Stomach smooth muscle (tissue), 2 donors: Measurements from ENCODE around the gene GHRH.

Experiments used
- H3K27ac ChIP-seq: one replicate; pipeline ENCODE4 v1.7.0; 2013; ENCODE audit warnings: mild to moderate bottlenecking, low read length, inconsistent platforms
- H3K27me3 ChIP-seq, 2 donors: one replicate each; pipeline ENCODE4 v1.7.0; 2013; ENCODE audit warnings: low read length in 2 of 2; ENCODE audit not compliant: insufficient read depth in 2 of 2, control insufficient read depth in 1 of 2
- H3K36me3 ChIP-seq, 2 donors: one replicate each; pipeline ENCODE4 v1.7.0; 2013; ENCODE audit warnings: low read length in 2 of 2; ENCODE audit not compliant: control insufficient read depth in 2 of 2, insufficient read depth in 2 of 2
- H3K4me1 ChIP-seq: one replicate; pipeline ENCODE4 v1.7.0; 2013; ENCODE audit warnings: low read length; ENCODE audit not compliant: control insufficient read depth, insufficient read depth
- H3K4me3 ChIP-seq, 2 donors: one replicate each; pipeline ENCODE4 v1.7.0; 2013; ENCODE audit warnings: low read length in 2 of 2
- H3K9ac ChIP-seq, 2 donors: one replicate each; pipeline ENCODE4 v1.7.0; 2013; ENCODE audit warnings: low read length in 2 of 2, mild to moderate bottlenecking in 1 of 2
- H3K9me3 ChIP-seq, 2 donors: one replicate each; pipeline ENCODE4 v1.7.0; 2013; ENCODE audit warnings: low read length in 2 of 2; ENCODE audit not compliant: control insufficient read depth in 2 of 2
- donor health status: healthy.
- donor health status: Pancreatic carcinoma.

Gene GHRH

DNA sequence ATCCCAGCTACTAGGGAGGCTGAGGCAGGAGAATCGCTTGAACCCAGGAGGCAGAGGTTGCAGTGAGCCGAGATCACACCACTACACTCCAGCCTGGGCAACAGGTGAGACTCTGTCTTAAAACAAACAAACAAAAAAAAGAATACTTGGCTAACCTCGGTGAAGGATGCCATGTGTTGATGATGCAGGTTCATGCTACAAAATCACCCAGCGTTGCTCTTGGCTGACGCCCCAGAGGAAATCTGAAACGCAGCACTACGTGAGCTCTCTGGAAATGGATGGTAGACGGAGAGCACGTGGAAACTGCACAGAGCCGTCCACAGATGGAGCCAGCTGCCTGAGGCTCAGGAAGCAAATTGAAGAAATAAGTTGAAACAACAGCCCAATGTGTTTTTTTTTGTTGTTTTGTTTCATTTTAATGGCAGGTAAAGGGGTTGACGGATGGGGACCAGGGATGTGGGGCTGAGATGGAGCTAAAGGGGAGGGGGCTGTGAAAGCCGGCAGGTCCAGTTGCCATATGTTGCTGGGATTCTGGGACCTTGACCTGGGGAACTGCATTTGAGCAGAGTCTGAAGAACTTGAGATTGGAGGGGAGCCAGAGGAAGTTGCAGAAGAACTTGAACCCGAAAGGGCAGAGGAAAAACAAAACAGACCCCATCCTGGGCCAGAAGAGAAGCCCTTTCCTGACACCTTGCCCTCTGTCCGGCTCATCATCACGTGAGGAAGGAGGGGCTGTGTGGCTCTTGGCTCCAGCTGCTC lies 15.1 kb upstream of the GHRH start:
- peak overlapping the region in 1 of 2 donors; percentile 29 for H3K4me3 ChIP-seq
- no peak overlapping the region for H3K27ac ChIP-seq
- no peaks in the 10 kb centered on the region for H3K36me3 ChIP-seq
- H3K9ac ChIP-seq = no peak overlapping the region
- H3K27me3 ChIP-seq = peaks cover 0 to 2% of the 10 kb centered on the region in 2 donors
- H3K9me3 ChIP-seq = no peaks in the 10 kb centered on the region
- H3K4me1 ChIP-seq = peaks cover 7% of the 10 kb centered on the region

DNA sequence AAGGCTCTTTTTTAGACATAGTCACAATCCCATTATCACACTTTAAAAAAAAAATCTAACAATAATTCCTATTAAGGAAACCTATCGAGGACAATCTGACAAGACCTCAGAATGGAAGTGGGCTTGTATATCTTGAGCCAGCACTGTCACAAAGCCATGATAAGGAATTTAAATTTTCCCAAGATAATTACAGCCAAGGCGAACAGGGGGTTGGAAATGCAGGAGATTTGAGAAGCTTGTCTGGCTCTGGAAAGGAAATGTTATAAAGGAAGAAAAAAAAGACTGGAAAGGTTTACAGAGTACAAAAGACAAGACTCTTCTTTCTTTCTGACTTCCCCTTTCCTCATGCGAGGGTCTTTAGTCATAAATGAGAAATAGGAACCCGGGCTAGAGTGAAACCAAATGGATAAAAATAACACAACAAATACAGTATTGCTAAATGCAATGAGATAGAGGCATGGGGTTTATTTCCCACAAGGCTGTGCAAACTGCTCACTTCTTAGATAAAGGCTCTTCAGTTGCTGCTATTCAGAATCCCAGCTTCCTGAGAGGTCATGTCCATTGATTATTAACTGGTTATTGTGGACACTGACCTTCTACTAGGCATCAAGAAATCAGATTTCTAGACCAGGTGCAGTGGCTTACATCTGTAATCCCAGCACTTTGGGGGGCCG lies 13.4 kb upstream of the GHRH start:
- no peak overlapping the region for H3K4me3 ChIP-seq
- H3K27ac ChIP-seq = no peak overlapping the region
- H3K36me3 ChIP-seq = no peaks in the 10 kb centered on the region
- H3K9me3 ChIP-seq = no peaks in the 10 kb centered on the region
- peaks cover 7% of the 10 kb centered on the region for H3K4me1 ChIP-seq
- no peak overlapping the region for H3K9ac ChIP-seq
- no peaks in the 10 kb centered on the region for H3K27me3 ChIP-seq

DNA sequence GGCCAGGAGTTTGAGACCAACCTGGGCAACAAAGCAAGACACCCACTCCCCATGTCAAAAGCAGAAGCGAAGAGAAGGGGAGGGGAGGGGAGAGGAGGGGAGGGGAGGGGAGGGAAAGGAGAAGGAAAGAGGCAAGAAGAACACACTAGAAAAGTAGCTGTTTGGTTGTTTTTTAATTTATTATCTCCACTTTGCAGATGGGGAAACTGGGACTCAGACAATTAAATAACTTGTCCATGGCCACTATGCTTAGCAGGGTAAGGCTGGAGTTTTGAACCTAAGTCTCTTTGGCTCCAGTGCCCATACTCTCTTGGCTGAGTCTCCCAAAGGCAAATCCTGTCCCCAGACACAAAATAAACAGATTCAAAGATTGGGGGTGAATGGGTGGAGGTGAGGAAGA lies 12.4 kb upstream of the GHRH start:
- H3K9me3 ChIP-seq = no peaks in the 10 kb centered on the region
- H3K4me3 ChIP-seq = no peak overlapping the region
- no peak overlapping the region for H3K27ac ChIP-seq
- H3K27me3 ChIP-seq = no peaks in the 10 kb centered on the region
- H3K9ac ChIP-seq = no peak overlapping the region
- no peaks in the 10 kb centered on the region for H3K36me3 ChIP-seq
- H3K4me1 ChIP-seq = peaks cover 10% of the 10 kb centered on the region

DNA sequence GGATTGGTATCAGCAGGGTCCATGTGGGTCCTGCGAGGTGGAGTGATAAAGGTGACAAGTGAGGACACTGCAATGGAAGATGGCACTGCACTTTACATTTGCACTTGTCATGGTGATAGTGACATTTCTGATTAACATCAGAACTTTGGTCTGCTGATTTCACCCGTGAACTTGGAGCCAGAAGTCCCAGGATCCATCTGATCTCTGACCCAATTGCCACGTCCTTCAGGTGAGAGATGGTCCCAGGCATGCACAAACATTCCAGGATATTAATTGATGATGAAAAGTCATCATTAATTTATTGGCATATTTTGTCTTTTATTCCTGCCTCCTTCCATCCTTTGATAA lies 9.8 kb upstream of the GHRH start:
- Histone ChIP-seq H3K27ac (no peak overlapping the region), H3K27me3 (no peaks in the 10 kb centered on the region), H3K9ac (no peak overlapping the region), H3K36me3 (no peaks in the 10 kb centered on the region), H3K4me1 (peaks cover 3% of the 10 kb centered on the region), H3K4me3 (no peak overlapping the region), H3K9me3 (no peaks in the 10 kb centered on the region)

DNA sequence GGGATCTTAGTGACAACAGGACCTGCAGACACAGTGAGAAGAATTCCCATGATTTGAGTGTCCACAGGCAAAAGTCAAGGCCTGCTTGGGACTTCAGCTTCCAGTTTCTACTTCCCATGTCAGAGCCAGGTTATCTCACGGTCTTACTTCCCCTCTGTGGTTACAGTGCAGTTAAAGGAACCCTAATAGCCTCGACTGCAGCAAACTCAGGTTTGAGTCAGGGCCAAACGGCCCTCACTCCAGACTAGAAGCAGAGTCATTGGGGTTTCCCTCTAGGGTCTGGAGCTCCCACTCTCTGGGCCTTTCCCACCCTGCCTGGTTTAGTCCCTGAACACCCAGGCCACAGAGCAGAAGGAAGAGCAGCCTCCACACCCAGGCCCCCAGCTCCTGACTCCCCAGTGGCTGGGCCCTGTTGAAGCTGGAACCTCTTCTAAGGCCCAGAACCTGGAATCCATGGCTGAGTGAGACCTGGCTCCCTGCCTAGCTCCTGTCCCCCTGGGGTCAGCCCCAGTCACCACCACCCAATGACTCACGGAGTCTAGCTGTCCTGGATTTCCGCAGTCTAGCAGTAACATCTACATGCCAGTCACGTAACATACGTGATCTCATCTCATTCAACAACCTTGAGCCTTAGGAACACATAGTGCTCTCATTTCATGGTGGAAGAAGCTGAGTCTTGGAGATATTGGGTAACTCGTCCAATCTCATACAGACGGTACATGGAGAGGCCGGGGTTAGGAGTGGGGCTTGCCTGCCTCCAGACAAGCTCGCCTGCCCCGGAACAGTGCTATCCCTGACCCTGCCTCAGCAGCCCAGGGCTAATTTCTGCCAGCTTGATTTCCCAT lies 9.2 kb upstream of the GHRH start:
- peaks cover 3% of the 10 kb centered on the region for H3K4me1 ChIP-seq
- H3K27me3 ChIP-seq = no peaks in the 10 kb centered on the region
- no peak overlapping the region for H3K4me3 ChIP-seq
- H3K27ac ChIP-seq = no peak overlapping the region
- no peaks in the 10 kb centered on the region for H3K36me3 ChIP-seq
- H3K9me3 ChIP-seq = no peaks in the 10 kb centered on the region
- H3K9ac ChIP-seq = no peak overlapping the region

DNA sequence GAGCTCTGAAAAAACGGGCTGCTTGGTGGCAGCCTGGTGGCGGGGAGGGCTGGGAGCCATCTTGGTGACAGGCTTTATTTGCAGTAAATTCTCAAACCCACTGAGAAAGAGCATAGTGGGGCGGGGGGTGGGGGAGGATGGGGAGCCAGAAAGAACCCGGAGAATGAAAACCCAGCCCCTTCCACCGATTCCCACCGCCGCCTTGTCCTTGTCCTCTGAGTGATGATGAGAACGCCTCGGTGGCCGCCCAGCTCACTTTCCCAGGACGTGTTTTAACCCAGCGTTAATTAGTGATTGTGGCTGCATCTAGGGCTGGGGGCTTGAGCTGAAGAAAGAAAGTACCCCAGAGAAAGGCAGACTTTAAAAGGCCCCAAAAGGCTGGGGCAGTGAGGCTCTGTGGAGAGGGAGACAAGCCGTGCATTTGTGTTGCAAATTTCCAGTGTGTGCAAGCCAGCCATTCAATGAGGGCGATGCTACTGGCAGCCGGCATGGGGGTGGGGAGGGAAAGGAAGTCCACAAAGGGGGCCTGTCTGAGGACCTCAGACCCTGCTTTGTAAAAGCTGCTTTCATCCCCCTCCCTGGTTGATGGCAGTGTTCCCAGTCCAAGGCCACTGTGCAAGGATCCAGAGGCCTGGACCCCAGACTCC lies 6.2 kb upstream of the GHRH start:
- peaks cover 4% of the 10 kb centered on the region for H3K4me1 ChIP-seq
- H3K9ac ChIP-seq = no peak overlapping the region
- H3K27me3 ChIP-seq = no peaks in the 10 kb centered on the region
- no peaks in the 10 kb centered on the region for H3K36me3 ChIP-seq
- no peaks in the 10 kb centered on the region for H3K9me3 ChIP-seq
- H3K4me3 ChIP-seq = no peak overlapping the region
- H3K27ac ChIP-seq = no peak overlapping the region

GRCh38 chr20:37266940-37267666 lies 5.5 kb upstream of the GHRH start:
- H3K36me3 ChIP-seq = no peaks in the 10 kb centered on the region
- no peak overlapping the region for H3K9ac ChIP-seq
- H3K9me3 ChIP-seq = no peaks in the 10 kb centered on the region
- no peak overlapping the region for H3K27ac ChIP-seq
- H3K4me3 ChIP-seq = no peak overlapping the region
- peaks cover 4% of the 10 kb centered on the region for H3K4me1 ChIP-seq
- H3K27me3 ChIP-seq = no peaks in the 10 kb centered on the region

DNA sequence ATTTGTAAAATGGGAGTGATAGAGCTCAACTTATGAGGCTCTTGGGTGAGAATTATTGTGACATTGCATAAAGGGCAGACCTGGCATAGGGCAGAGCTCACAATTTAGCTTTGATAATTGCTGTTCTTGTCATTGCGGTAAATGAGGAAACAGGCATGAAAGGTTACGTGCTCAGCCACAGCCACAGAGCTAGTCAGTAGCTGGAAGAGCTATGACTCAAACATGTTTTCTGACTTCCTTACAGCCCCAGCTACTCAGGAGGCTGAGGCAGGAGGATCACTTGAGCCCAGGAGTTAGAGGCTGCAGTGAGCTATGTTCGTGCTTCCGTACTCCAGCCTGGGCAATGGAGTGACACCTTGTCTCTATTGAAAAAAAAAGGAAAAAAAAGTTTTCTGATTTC lies 3.5 kb upstream of the GHRH start:
- H3K4me3 ChIP-seq = no peak overlapping the region
- H3K9ac ChIP-seq = no peak overlapping the region
- H3K9me3 ChIP-seq = no peaks in the 10 kb centered on the region
- peaks cover 4% of the 10 kb centered on the region for H3K4me1 ChIP-seq
- no peaks in the 10 kb centered on the region for H3K27me3 ChIP-seq
- no peaks in the 10 kb centered on the region for H3K36me3 ChIP-seq
- H3K27ac ChIP-seq = no peak overlapping the region

DNA sequence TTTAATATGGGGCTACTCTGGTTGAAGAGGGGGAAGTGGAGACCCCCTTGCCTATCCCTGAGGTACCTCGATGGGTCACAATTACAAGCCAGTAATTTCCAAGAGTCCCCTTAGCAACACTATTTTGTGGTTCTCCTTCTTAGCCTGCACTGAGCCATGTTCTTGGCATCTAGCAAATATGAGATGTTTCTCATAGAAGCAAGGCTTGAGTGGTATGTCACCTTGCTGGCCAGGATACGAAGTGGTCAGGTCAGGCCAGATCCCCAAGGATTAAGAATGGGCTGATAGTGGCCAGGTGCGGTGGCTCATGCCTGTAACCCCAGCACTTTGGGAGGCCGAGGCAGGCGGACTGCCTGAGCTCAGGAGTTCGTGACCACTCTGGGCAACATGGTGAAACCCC lies 2.1 kb upstream of the GHRH start:
- H3K4me1 ChIP-seq = peaks cover 2% of the 10 kb centered on the region
- no peaks in the 10 kb centered on the region for H3K9me3 ChIP-seq
- no peak overlapping the region for H3K9ac ChIP-seq
- H3K36me3 ChIP-seq = no peaks in the 10 kb centered on the region
- H3K27me3 ChIP-seq = no peaks in the 10 kb centered on the region
- no peak overlapping the region for H3K4me3 ChIP-seq
- H3K27ac ChIP-seq = no peak overlapping the region

DNA sequence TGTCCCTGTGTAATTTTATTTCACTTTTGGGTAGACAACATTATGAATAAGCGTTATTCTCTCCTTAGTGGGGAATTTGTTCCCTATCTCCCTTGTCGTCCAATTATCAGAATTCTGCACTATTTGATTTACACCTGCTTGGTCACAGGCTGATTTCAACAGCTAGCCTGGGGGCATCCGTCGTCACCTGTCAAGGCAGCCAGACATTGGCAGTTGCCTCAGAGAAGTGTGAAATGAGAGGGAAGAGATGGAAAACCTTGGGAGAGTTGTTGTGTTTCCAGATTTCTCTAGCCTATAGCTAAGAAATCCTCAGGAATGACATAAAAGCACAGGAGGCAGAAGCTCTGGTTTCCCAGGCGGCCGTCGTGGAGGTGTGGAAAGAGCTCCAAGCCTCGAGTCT lies 891 bp upstream of the GHRH start:
- Histone ChIP-seq H3K27me3 (no peaks in the 10 kb centered on the region), H3K27ac (no peak overlapping the region), H3K9ac (no peak overlapping the region), H3K4me1 (peaks cover 2% of the 10 kb centered on the region), H3K36me3 (no peaks in the 10 kb centered on the region), H3K4me3 (no peak overlapping the region), H3K9me3 (no peaks in the 10 kb centered on the region)
